Body of pancreas (tissue), 4 donors: ENCODE results near the gene PTPRN2.

ENCODE experiments used
- CTCF ChIP-seq, 7 experiments: fragments of 450-650 bp in 4 of 7; fragments of 200-600 bp in 3 of 7; sonication (generic) in 3 of 7; IDR thresholded peaks; one replicate each; pipeline ENCODE4 v1.5.1; 2016 to 2019; ENCODE audit warnings: antibody characterized with exemption in 7 of 7
- POLR2A ChIP-seq, 3 donors: fragments of 450-650 bp; IDR thresholded peaks; one replicate each; pipeline ENCODE4 v1.6.1; 2016; ENCODE audit warnings: antibody characterized with exemption in 3 of 3, mild to moderate bottlenecking in 2 of 3

DNA sequence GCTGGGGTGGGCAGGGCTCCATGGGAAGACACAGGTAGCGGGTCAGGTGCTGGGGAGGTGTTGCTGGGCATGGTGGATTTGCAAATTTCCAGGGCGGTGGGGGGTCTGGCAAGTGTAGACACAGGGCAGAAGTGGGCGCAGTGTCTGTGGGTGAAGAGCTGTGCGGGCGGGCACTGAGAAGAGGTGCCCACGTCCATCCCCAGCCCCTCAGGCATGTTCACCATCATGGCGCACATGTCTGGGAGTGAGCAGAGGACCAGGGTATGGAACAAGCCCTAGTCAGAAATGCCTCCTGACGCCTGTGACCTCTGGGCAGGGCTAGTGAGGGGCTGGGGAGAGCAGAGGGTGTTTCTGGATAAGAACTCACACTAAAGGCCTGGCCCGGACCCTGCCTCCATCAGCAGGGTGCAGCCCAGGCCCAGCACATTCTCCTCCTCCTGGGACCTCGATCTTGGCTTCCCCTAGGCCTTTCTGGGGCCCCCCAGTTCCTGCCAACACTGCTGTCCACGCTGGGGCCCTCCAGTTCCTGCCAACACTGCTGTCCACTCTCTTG lies 612.9 kb downstream of the PTPRN2 start:
- TF ChIP-seq CTCF (IDR thresholded peaks at IDR 0.05) (no peak), POLR2A (IDR thresholded peaks at IDR 0.05) (no peak)
